ENCODE measurements around the gene VWF. TPM values are rescaled to one million over a fixed set of nuclear protein-coding genes. Genes with fewer than 3 reads are reported as not detected.

The VWF gene
- polyA plus RNA-seq, 1 donor = 8.2 TPM

GRCh38 chr12:5948696-5949095 is 175.8 kb downstream of the VWF start:
- DNase-seq = no peak

DNA sequence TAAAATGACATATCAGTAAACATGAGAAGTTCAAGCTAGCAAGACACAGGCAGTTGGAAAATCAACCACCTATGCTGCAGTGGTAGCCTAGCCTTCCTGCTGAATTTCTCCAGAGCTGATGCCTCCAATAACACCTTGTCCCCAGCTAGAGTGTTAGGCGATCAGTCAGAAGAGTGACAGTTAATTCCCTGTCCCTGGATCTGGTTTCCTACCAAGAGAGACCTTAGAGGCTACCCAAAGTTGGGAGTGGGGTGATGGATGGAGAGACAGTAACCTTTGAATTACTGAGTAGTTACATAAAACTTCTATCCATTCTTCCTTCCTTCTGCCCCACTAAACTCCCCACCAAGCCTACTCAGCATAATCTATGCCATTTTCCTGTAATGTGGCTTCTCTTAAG is 177.5 kb downstream of the VWF start:
- no peak for DNase-seq

DNA sequence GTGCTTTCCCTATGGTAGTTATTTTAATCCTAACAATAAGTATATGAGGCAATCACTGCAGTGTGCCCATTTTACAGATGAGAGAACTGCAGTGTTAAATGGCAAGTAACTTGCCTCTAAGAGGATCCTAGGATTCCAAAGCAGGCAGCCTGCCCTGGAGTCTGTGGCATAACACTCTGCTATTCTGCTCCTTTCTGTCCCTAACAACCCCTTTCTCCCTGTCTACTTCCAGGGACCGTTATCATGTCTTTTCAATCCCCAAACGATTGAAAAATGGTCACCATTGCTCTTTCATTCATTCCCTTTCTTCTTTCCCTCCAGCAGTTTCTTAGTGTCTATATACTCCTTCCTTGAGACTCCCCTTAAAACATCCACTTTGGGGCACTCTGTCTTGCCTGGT is 178.1 kb downstream of the VWF start:
- no peak for DNase-seq

GRCh38 chr12:5945071-5946008 is 179.1 kb downstream of the VWF start, which contains the start of gene ANO2:
Gene ANO2 (minus strand): TSS chr12:5945259. CDS start chr12:5945217, 42 bp downstream.
- DNase-seq = peak; percentile 63

DNA sequence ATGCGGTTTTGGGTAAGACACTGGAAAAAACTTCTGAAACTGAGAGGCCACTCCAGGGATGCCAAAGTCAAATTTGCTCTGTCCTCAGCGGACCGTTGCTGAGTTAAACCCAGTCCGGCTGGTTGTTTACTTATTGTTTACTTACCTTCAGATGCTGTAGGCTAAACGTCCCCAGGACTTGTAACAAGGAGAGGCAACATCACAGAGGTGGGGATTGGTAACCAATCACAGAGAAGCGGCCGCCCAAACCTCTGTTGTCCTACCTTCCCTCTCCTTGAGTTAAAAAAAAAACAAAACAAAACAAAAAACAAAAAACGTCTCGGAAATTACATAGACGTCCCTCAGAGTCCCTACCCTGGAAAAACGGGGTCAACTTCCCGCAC is 179.8 kb downstream of the VWF start:
- DNase-seq = peak; percentile 19

DNA sequence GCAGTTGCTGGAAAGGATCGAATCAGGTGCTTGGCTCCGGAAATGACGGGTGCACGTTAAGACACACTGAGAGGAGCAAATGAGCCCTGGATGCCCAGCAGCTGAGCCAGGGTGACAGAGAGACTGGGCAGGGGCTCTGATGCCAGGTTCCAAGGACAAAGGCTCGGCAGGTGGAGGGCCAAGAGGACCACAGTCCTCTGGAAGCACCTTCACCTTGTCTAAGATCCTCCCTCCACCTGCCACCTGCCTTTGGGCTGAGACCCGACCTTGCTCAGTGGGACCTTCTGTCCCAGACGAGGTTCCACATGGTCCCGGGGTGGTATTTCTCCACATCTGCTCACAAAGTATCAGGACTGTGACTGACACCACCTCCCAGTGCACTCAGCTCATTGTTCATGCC is 180.4 kb downstream of the VWF start:
- no peak for DNase-seq

DNA sequence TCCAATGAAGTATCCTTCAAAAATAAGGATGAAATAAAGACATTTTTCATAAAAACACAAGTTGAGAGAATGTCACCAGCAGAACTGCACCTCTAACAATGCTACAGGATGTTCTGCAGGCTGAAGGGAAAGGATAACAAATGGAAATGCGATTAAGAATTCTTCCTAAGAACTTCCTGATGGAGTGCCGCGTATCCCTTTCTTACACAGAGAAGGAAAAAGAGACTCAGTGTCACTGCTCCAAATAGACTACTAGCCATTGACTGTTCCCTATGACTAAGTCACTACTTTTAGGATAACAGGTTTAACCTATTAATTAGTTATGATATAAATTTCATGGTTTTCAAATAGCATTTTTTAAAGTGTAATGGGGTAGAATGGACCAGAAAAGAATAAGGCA is 182.6 kb downstream of the VWF start:
- DNase-seq = no peak

GRCh38 chr12:5927732-5928516 is 196.5 kb downstream of the VWF start:
- no peak for DNase-seq

- no peak for DNase-seq
These were observed 198.8 kb downstream of the VWF start for GRCh38 chr12:5925646-5926045.

GRCh38 chr12:5924342-5924741 is 200.1 kb downstream of the VWF start:
- no peak for DNase-seq

GRCh38 chr12:5923751-5924150 is 200.7 kb downstream of the VWF start:
- DNase-seq = no peak

DNA sequence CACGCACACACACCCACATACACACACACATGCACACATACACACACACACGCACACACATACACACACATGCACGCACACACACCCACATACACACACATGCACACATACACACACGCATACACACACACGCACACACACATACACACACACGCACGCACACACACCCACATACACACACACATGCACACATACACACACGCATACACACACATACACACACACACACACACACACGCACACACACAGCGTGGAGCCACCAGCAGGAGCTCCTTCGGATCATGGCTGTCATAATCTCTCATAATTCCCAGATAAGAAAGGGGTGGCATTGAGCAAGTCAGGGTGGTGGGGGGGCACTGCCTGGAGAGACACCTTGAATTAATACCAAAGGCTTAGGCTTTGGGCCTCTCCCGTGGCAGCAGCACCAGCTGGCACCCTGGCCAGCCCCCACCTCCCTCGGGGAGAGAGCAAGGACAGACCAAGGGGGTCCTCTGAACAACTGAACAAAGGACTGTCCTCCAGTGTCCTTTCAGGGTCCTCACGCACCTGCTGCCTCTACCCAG is 201.3 kb downstream of the VWF start:
- no peak for DNase-seq

- peak; percentile 27 for DNase-seq
These were observed 202.2 kb downstream of the VWF start for GRCh38 chr12:5921966-5922899.

DNA sequence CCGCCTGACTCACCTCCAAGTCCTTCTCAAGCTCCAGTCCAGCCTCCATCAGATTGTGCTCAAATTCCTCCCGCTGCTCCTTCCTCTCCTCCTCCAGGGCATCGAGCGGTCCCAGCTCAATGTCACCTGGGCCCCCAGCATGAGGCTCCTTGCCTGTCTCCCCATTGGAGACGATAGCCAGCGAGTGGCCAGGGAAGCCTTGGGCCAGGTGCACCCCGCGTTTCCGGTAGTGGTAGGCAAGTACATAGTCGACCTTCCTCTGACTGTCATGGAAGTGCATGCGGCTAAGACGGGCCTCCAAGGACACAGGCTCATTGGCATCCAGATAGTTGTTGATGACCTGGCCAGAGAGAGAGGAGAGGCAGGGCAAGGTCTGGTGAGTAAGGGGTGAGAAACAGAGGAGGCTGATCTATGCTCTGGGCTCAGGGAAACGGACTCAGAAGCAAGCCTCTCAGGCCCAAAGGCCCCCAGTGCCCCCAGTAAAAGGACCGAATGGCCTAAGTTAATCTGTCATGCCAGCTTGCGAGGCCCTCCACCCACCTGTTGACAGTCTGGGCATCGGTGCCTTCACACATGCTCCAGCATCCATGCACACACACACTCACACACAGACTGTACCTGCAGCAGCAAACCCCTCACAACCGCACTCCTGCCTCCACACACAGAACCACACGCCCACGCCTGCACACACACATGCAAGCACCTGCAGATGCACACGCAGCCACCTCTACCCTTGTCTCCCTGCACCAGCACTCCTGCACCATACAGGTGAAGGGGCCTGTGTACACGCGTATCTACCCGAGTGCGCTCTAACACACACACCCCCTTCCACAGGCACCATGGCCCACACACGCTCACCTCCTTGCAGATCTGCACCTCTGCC is 203.2 kb downstream of the VWF start:
- DNase-seq = no peak

GRCh38 chr12:5916785-5917290 is 207.6 kb downstream of the VWF start:
- DNase-seq = no peak

- DNase-seq = no peak
These were observed 209.0 kb downstream of the VWF start for GRCh38 chr12:5915511-5915910.

DNA sequence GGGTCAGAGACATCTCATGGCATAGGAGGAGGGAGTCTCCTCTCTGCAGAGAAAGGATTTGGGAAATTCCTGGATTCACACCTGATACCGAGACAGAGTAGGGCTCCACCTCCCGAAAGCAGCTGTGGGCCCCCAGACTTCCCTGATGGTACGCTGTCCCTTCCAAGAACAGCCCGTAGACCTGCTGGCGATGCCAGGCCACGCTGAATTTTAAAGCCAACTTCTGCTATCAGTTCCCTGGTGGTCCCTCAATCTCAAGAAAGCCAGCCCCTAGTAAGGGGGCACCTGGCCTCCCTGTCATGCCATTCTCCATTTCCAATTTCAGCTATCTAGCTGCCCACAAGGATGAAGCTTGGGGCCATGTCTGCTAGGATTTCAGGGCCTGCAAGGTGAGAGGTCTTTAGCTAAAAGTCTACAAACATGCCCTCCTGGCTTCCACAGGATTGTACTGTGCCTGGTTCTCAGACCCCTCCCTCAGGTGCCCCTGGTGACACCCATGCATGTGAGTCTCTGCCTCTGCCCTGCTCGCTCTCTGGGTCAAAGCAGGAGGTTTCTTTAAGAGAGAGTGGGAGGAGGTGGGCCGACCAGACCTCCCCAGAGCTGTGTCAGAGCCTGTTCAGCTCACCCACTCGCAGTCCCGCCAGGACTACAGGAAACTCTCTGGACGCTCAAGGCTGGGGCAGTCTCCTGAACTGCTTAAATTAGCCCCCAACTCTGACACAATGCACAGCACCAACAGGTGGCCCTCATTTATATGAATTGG is 209.9 kb downstream of the VWF start:
- no peak for DNase-seq

DNA sequence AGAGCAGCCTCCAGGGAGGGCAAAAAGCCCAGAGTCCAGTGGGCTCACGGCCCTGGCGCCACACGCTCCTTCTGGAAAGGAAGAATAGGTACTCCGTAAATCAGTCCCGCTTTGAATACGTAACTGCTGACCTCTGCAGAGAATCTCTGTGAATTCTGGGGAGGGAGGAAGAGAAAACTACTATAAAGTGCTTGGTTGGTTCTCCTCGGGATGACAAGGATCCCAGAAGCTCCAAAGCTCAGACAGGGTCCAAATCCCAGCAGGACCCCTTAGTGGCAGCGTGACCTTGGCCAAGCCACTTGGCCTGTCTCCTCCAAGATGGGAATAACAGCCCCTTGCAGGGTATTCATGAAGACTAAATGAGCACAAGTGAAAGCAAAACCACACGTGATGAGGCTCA is 211.1 kb downstream of the VWF start:
- no peak for DNase-seq
